22Rv1 (cell line): Measurements from ENCODE around the gene MAGEA8.

Experiments used
- CTCF ChIP-seq: fragments of 450-650 bp; IDR thresholded peaks from 2 replicates; pipeline ENCODE4 v1.5.1; 2017; ENCODE audit warnings: mild to moderate bottlenecking
- ZFX ChIP-seq: fragments of 450-650 bp; IDR thresholded peaks from 2 replicates; pipeline ENCODE4 v1.6.1; 2017; ENCODE audit warnings: antibody characterized with exemption, borderline replicate concordance

- TF ChIP-seq CTCF, result no peak
- no peak for TF ChIP-seq ZFX
Observed at GRCh38 chrX:149910178-149910695, 29.3 kb downstream of the MAGEA8 start.
